Measurements from ENCODE around the gene PIWIL1. TPM values are rescaled to one million over a fixed set of nuclear protein-coding genes. Genes with fewer than 3 reads are reported as not detected.

Gene PIWIL1
- total and polyA plus RNA-seq, 2 experiments from 2014 or later = not detected

DNA sequence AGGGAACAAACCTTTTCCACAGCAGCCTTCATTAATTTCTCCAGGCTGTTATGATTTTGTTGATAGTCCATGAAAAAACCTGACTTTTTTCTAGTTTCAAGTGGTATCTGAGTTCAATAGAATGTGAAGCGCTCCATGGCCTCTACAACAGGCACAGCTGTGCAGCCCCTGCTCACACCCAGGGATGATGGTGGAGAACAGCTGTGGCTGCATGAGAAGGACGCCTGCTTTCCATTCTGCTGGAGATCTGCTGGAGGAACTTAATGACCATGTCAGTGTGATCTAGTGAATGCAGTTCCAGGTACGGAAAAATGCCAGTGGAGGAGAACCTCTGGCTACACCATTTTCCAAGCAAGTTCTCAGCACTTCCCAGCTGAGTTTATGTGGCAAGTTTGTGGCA, 80.6 kb downstream of the PIWIL1 start:
- Mint-ChIP-seq H3K4me3 (no peak overlapping the region), H3K27ac (no peak overlapping the region), H3K27me3 (ENCODE audit: insufficient read depth, low read depth, poor library complexity) (peaks cover 3% of the 10 kb centered on the region), H3K4me1 (no peaks in the 10 kb centered on the region), H3K36me3 (ENCODE audit: low read depth) (peaks cover 26% of the 10 kb centered on the region; the same call in 2 of the 3 replicates), H3K9me3 (peaks cover 95% of the 10 kb centered on the region)
- Histone ChIP-seq H3K9me2 (ENCODE audit: insufficient read depth) (no peaks in the 10 kb centered on the region), H4K20me1 (replicated peaks; ENCODE audit: insufficient read depth) (no peaks in the 10 kb centered on the region), H2AFZ (no peak overlapping the region), H3K27me3 (ENCODE audit: insufficient read depth) (no peaks in the 10 kb centered on the region), H3K4me2 (no peak overlapping the region), H3F3A (replicated peaks; ENCODE audit: low read depth) (no peaks in the 10 kb centered on the region), H3K36me3 (ENCODE audit: insufficient read depth) (no peaks in the 10 kb centered on the region), H3K4me1 (ENCODE audit: insufficient read depth) (no peaks in the 10 kb centered on the region), H3K4me3 (no peak overlapping the region), H3K27ac (ENCODE audit: low read depth) (no peak overlapping the region), H3K79me2 (replicated peaks; ENCODE audit: insufficient read depth) (no peaks in the 10 kb centered on the region)
- no peak for ATAC-seq
- TF ChIP-seq STAT1 (IDR thresholded peaks at IDR 0.05; ENCODE audit: unreplicated experiment) (no peak), ZNF331 (CRISPR knock-in tag; IDR thresholded peaks at IDR 0.05; ENCODE audit: low read depth) (no peak), REST (IDR thresholded peaks at IDR 0.05; ENCODE audit: unreplicated experiment) (no peak), EZH2 (IDR thresholded peaks at IDR 0.05; ENCODE audit: low read depth, unreplicated experiment) (no peak)
- no peak for DNase-seq (ENCODE audit: low spot score)

DNA sequence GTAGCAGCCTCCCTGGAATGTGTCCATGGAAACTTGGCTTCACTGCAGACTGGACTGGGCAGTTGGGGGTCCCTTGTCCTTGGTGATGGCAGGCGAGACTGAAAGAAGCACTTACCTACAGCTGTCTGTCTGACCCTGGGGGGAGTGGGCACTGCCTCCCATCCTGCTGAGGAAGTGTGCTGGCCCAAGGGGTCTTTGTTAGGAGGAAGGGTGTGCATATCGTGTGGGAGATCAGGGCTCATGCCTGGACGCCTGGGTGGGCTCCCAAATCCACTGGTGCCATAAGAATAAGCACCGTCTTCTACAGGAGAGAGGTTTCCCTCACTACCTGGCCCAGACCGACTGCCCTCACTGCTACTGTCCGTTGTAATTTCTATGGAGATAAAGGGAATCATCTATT, 81.4 kb downstream of the PIWIL1 start:
- H3K9me3 Mint-ChIP-seq = peaks cover 95% of the 10 kb centered on the region
- Histone ChIP-seq H3K27ac (ENCODE audit: low read depth) (no peak overlapping the region), H3K79me2 (replicated peaks; ENCODE audit: insufficient read depth) (no peaks in the 10 kb centered on the region), H3K9me2 (ENCODE audit: insufficient read depth) (no peaks in the 10 kb centered on the region), H4K20me1 (replicated peaks; ENCODE audit: insufficient read depth) (no peaks in the 10 kb centered on the region), H3K4me3 (no peak overlapping the region), H3F3A (replicated peaks; ENCODE audit: low read depth) (no peaks in the 10 kb centered on the region), H3K4me2 (no peak overlapping the region), H2AFZ (no peak overlapping the region), H3K27me3 (ENCODE audit: insufficient read depth) (no peaks in the 10 kb centered on the region), H3K36me3 (ENCODE audit: insufficient read depth) (no peaks in the 10 kb centered on the region), H3K4me1 (ENCODE audit: insufficient read depth) (no peaks in the 10 kb centered on the region)
- no peak overlapping the region for H3K4me3 Mint-ChIP-seq
- ATAC-seq (no peak), DNase-seq (ENCODE audit: low spot score) (no peak)
- H3K36me3 Mint-ChIP-seq (ENCODE audit: low read depth) = peaks cover 32% of the 10 kb centered on the region
- H3K4me1 Mint-ChIP-seq = no peaks in the 10 kb centered on the region; the same call in 2 of the 3 replicates
- no peak overlapping the region for H3K27ac Mint-ChIP-seq
- H3K27me3 Mint-ChIP-seq (ENCODE audit: insufficient read depth, low read depth, poor library complexity) = peaks cover 5% of the 10 kb centered on the region
- TF ChIP-seq JUNB (IDR thresholded peaks at IDR 0.05; ENCODE audit: unreplicated experiment) (no peak), ETS1 (IDR thresholded peaks at IDR 0.05) (no peak), POLR2AphosphoS5 (IDR thresholded peaks at IDR 0.05; ENCODE audit: low read depth) (no peak), STAT1 (IDR thresholded peaks at IDR 0.05; ENCODE audit: unreplicated experiment) (no peak), EZH2phosphoT487 (IDR thresholded peaks at IDR 0.05; ENCODE audit: unreplicated experiment) (no peak), CREB1 (CRISPR knock-in tag; IDR thresholded peaks at IDR 0.05; ENCODE audit: low read depth) (no peak), NANOG (IDR thresholded peaks at IDR 0.05; ENCODE audit: borderline replicate concordance) (no peak), REST (IDR thresholded peaks at IDR 0.05; ENCODE audit: unreplicated experiment) (no peak)
